BLaER1 (cell line): Measurements from ENCODE around the gene INSYN1.
"Not testable (repeated sequence)": the region's sequence is repeated elsewhere in the genome, so short reads cannot be mapped to it uniquely, and the experiment has no call there.

Experiments
- H3K27ac ChIP-seq: shearing (Covaris generic); formaldehyde crosslinking; 2 replicates; pipeline ENCODE4 v1.8.1; 2022
- H3K27me3 ChIP-seq: shearing (Covaris generic); formaldehyde crosslinking; 2 replicates; pipeline ENCODE4 v1.8.1; 2022
- H3K36me3 ChIP-seq: shearing (Covaris generic); formaldehyde crosslinking; 2 replicates; pipeline ENCODE4 v1.8.1; 2022
- H3K4me1 ChIP-seq: shearing (Covaris generic); formaldehyde crosslinking; 2 replicates; pipeline ENCODE4 v1.8.1; 2022
- H3K4me2 ChIP-seq: shearing (Covaris generic); formaldehyde crosslinking; 2 replicates; pipeline ENCODE4 v1.8.1; 2022
- H3K4me3 ChIP-seq: shearing (Covaris generic); formaldehyde crosslinking; 2 replicates; pipeline ENCODE4 v1.8.1; 2022
- H3K9ac ChIP-seq: shearing (Covaris generic); formaldehyde crosslinking; 2 replicates; pipeline ENCODE4 v1.8.1; 2022
- H3K9me3 ChIP-seq: shearing (Covaris generic); formaldehyde crosslinking; 2 replicates; pipeline ENCODE4 v1.8.1; 2022
- H4K20me1 ChIP-seq: shearing (Covaris generic); formaldehyde crosslinking; 2 replicates; pipeline ENCODE4 v1.8.1; 2022
- Cebpa-rat ChIP-seq: shearing (Covaris generic); IDR thresholded peaks from 2 replicates; pipeline ENCODE4 v1.8.1; 2022

The INSYN1 gene

DNA sequence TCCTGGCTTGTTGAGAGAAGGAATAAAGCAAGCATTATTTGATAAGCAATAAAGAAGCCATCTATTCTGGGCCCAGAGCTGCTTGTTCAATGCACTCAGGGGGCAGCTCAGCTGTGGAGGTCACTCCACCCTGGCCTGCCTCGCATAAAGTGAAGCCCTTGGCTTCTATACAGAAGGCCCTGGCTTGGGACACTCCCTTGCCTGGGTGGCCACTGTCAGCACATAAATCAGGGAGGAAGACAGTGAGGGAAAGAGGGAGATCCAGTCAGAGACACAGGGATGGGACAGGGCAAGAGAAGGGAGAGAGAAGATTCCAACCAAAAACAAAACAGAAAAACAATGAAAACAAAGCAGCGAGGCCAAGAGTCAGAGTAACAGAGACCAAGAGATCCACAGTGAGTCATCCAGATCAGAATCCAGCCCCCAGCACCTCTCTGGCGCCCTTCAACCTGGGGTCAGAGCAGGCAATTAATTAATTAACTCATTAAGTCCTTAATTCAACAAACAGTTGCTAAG is 11.8 kb downstream of the INSYN1 start:
- Histone ChIP-seq H3K36me3 (no peaks in the 10 kb centered on the region), H3K27me3 (no peaks in the 10 kb centered on the region), H4K20me1 (no peaks in the 10 kb centered on the region; the same call in 1 of the 2 replicates), H3K27ac (no peak overlapping the region), H3K4me2 (no peak overlapping the region), H3K9me3 (no peaks in the 10 kb centered on the region), H3K9ac (no peak overlapping the region), H3K4me1 (peaks cover 11% of the 10 kb centered on the region), H3K4me3 (no peak overlapping the region)
- TF ChIP-seq Cebpa-rat = no peak

DNA sequence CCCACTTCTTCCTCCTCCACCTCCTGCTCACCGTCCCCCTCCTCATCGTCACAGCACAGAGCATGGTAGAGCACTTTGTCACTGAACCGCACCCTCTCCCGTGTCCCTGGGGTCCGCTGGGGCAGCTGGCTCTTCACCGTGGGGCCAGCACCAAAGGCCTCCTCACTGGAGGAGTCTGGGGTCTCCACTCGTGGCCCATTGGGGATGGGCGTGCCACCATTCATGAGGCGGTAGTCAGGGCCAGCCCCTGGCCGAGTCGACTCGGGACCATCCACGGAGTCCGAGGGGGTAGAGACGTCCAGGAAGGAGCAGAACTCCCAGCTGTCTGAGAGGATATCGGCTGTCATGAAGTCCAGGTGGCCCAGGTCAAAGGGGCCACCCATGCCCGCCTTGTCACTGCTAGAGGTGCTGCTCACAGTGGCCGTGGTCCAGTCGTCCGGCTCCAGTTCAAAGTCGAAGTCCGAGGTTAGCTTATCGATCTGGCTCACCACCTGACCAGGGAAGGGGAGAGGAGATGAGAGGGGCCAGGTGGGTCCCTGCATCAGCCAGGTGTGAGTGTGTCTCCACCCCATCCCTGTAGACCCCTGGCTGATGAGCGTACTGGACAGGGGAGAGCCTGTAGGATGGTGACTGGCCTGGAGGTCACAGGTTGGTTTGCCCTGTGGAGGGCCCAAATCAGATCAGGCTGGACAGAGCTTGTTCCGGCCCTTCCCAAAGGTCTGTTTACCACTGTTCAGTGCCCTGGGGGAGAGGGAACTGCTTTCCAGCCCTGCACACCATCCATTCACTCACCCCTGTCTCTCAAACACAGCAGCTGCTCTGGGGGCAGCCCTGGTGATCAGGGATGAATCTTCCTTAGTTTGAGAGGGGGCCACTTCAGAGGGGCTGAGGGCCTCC is 12.8 kb downstream of the INSYN1 start:
- no peak overlapping the region for H3K4me2 ChIP-seq
- no peak overlapping the region for H3K9ac ChIP-seq
- H3K27ac ChIP-seq = no peak overlapping the region
- H3K36me3 ChIP-seq = no peaks in the 10 kb centered on the region
- no peaks in the 10 kb centered on the region for H3K27me3 ChIP-seq
- no peaks in the 10 kb centered on the region for H3K9me3 ChIP-seq
- H3K4me1 ChIP-seq = peaks cover 11% of the 10 kb centered on the region
- H3K4me3 ChIP-seq = no peak overlapping the region
- TF ChIP-seq Cebpa-rat = no peak
- H4K20me1 ChIP-seq = no peaks in the 10 kb centered on the region; the same call in 1 of the 2 replicates

DNA sequence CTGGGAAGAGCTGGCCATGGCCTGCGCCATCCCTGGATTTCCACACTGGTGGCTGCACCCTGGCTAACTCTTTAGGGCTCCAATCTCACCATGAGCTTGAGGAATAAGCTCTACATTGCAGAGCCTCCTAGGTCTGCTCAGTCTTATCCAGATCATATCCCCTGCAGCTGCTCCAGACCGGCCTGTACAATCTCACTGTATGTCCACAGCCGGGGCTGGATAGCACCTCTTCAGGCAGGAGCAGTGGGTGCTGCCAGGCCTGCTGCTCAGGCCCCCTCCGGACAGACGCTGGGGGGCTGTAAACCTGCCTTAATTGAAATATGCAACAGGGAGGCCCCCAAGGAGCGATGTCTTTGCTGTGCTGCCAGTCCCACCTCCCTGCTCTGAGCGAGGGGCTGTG is 15.6 kb downstream of the INSYN1 start:
- no peaks in the 10 kb centered on the region for H3K36me3 ChIP-seq

DNA sequence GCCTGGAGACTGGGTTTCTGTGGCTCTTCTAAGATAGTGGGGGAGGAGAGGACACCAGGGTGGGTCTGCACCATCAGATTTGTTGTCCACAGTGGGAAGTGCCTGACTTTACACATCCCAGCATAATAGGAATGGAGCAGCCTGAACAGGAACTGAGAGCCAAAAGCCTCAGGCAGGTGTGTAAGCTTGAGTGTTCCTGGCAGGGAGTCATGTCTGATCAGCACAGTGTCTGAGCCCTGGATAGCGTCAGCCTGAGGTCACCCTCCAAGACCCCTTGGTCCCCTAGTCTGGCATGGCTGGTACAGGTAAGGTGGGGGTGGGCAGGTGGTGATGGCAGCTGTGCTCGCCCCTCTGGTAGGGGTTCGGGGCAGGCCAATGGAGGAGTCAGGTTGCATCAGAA is 20.2 kb downstream of the INSYN1 start:
- H3K9ac ChIP-seq = no peak overlapping the region
- H3K27me3 ChIP-seq = no peaks in the 10 kb centered on the region
- no peak for TF ChIP-seq Cebpa-rat
- H4K20me1 ChIP-seq = no peaks in the 10 kb centered on the region; the same call in 1 of the 2 replicates
- no peak overlapping the region for H3K4me3 ChIP-seq
- no peaks in the 10 kb centered on the region for H3K4me1 ChIP-seq
- no peaks in the 10 kb centered on the region for H3K36me3 ChIP-seq
- H3K9me3 ChIP-seq = peaks cover 10% of the 10 kb centered on the region; the same call in 1 of the 2 replicates
- H3K27ac ChIP-seq = no peak overlapping the region
- H3K4me2 ChIP-seq = no peak overlapping the region

More for the DNA sequence above, 15.6 kb downstream of the INSYN1 start:
- no peak overlapping the region for H3K4me2 ChIP-seq
- no peaks in the 10 kb centered on the region for H3K27me3 ChIP-seq
- no peaks in the 10 kb centered on the region for H3K9me3 ChIP-seq
- no peak overlapping the region for H3K9ac ChIP-seq
- H4K20me1 ChIP-seq = no peaks in the 10 kb centered on the region; the same call in 1 of the 2 replicates
- no peak for TF ChIP-seq Cebpa-rat
- H3K4me1 ChIP-seq = no peaks in the 10 kb centered on the region
- no peak overlapping the region for H3K4me3 ChIP-seq
- no peak overlapping the region for H3K27ac ChIP-seq

DNA sequence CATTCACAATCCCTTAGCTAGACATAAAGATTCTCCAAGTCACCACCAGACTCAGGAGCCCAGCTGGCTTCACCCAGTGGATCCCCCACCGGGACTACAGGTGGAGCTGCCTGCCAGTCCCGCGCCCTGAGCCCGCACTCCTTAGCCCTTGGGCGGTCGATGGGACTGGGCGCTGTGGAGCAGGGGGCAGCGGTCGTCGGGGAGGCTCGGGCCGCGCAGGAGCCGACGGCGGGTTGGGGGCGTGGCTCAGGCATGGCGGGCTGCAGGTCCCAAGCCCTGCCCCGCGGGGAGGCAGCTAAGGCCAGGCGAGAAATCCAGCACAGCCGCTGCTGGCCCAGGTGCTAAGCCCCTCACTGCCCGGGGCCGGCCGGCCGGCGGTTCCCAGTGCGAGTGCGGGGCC is 21.1 kb downstream of the INSYN1 start:
- not testable (repeated sequence) for H3K4me1 ChIP-seq, H3K36me3 ChIP-seq, H3K9me3 ChIP-seq, H3K9ac ChIP-seq, H4K20me1 ChIP-seq, H3K4me2 ChIP-seq, H3K27me3 ChIP-seq, H3K27ac ChIP-seq, H3K4me3 ChIP-seq

DNA sequence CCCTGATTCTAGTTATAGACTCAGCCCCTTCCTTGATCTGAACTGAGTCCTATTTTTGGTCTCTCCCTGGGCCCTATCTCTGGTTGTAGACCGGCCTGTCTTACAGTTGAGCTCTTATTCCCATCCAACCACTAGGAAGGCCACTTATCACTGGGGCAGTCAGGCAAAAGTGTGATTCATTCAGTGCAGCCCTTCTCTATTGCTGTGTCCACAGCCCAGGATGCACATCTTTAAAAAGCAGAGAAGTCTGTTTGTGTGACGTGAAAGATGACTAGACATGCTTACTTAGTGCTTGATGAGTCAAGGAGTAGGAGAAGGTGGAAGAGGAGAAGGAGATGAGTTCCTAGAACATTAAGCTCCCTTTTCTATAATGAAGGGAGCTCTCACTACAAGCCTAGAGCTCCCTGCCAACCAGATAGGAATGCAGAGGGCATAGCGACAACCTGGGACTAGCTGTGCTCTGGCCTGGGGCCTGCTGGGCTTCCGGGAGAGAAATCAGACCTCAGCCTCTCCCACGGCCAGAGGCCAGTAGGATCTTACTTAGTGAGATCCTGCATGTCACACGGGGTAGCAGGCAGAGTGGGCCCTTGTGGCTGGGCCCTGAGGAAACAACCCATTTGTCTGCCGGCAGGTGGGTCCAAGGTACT is 25.7 kb downstream of the INSYN1 start:
- Histone ChIP-seq H3K36me3 (no peaks in the 10 kb centered on the region), H3K4me3 (no peak overlapping the region), H3K27me3 (no peaks in the 10 kb centered on the region), H3K4me1 (no peaks in the 10 kb centered on the region), H3K27ac (no peak overlapping the region), H3K9ac (no peak overlapping the region), H3K9me3 (peaks cover 9% of the 10 kb centered on the region; the same call in 1 of the 2 replicates), H3K4me2 (no peak overlapping the region), H4K20me1 (no peaks in the 10 kb centered on the region)
- TF ChIP-seq Cebpa-rat = no peak

DNA sequence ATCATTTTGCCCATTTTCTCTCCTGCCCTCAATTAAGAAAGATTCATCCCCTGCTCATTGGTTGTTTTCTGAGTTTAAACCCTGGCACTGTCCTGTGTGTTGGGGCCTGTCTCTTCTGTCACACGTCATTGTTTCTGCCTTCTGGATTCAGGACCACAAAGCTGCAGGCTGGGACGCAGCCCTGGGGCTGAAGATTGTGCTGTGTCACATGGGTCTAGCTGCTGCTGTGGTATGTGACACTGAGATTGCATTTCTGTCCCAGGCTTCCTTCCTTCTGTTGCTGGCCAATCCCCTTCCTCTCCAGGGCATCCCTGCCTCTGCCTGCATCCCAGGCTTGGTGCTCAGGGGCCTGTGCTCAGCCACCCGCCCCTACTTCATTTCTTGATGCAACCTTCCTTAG is 28.9 kb downstream of the INSYN1 start:
- Histone ChIP-seq H3K4me3 (no peak overlapping the region), H3K36me3 (no peaks in the 10 kb centered on the region), H3K27ac (no peak overlapping the region), H4K20me1 (no peaks in the 10 kb centered on the region), H3K9ac (no peak overlapping the region), H3K9me3 (no peaks in the 10 kb centered on the region), H3K4me1 (no peaks in the 10 kb centered on the region), H3K27me3 (no peaks in the 10 kb centered on the region), H3K4me2 (no peak overlapping the region)
- TF ChIP-seq Cebpa-rat = no peak

DNA sequence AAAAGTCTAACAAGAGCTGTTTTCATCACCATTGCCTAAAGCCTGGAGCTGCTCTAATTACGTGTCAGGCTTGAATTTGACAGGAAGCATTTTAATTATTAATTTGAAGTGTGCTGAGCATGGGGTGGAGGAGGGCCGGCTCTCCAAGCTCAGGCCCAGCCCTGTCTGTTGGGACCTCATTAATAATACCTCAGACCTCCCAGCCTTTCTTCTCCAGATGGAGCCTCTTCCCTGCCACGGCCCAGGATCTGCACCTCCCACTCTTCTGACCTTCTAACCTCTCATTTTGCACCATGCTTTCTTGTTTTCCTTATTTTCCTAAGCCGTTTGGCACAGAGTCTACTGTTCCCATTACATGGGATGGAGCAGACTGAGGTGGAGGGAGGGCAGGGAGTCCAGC is 30.0 kb downstream of the INSYN1 start:
- no peaks in the 10 kb centered on the region for H3K36me3 ChIP-seq
- H3K4me2 ChIP-seq = no peak overlapping the region
- H3K9me3 ChIP-seq = no peaks in the 10 kb centered on the region
- no peak overlapping the region for H3K27ac ChIP-seq
- TF ChIP-seq Cebpa-rat = no peak
- H3K9ac ChIP-seq = no peak overlapping the region
- H3K27me3 ChIP-seq = no peaks in the 10 kb centered on the region
- no peaks in the 10 kb centered on the region for H4K20me1 ChIP-seq
- no peaks in the 10 kb centered on the region for H3K4me1 ChIP-seq
- H3K4me3 ChIP-seq = no peak overlapping the region

DNA sequence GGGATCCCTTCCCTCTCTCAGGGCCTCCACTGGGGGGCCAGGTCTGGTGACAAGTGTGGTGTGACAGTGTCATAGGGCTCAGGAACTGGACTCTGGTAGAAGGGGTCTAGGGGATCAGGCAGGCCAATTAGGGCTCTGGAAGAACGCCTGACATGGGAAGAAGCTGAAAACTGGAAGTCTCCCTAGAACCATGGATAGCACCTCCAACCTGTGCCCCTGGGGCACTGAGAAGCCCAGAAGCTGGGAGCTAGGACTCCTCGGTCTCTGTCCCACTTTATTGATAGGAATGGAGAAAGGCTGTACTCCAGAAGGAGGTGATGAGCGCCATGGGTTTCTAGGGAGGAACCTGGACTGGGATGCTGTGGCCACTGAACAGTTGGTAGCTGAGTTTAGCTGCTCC is 30.7 kb downstream of the INSYN1 start:
- no peaks in the 10 kb centered on the region for H3K4me1 ChIP-seq
- no peak overlapping the region for H3K4me2 ChIP-seq
- H4K20me1 ChIP-seq = no peaks in the 10 kb centered on the region
- no peaks in the 10 kb centered on the region for H3K9me3 ChIP-seq
- no peaks in the 10 kb centered on the region for H3K27me3 ChIP-seq
- no peaks in the 10 kb centered on the region for H3K36me3 ChIP-seq
- no peak overlapping the region for H3K27ac ChIP-seq
- H3K9ac ChIP-seq = no peak overlapping the region
- TF ChIP-seq Cebpa-rat = no peak
- no peak overlapping the region for H3K4me3 ChIP-seq

DNA sequence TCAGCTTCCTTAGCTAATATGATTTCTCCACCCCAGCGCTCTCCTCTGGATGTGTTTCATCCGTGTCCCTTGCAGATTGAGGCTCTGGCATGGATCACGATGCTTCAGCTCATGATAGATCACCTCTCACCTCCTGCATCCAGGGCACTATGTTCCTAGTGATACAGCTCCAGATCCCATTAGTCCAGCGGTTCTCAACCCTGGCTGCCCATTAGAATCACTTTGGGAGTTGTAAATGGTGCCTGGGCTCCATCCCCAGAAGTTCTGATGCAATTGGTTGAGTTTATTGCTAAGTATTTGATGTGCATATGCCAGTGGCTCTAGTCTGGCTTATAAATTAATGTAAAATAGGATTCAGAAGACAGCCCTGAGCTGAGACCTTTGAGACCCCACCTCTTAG is 34.5 kb downstream of the INSYN1 start:
- Histone ChIP-seq H3K9me3 (no peaks in the 10 kb centered on the region), H3K27me3 (no peaks in the 10 kb centered on the region), H3K27ac (no peak overlapping the region), H3K4me1 (no peaks in the 10 kb centered on the region), H4K20me1 (no peaks in the 10 kb centered on the region), H3K9ac (no peak overlapping the region), H3K4me2 (no peak overlapping the region), H3K4me3 (no peak overlapping the region), H3K36me3 (no peaks in the 10 kb centered on the region)
- TF ChIP-seq Cebpa-rat = no peak
